MM.1S (cell line): ENCODE results near the gene RANBP6.

Experiments
- DNase-seq: peaks from one replicate; pipeline ENCODE4 v3.0.0-alpha.2; 2015
- H2AFZ ChIP-seq: fragments of 300-600 bp; sonication (generic); 2 replicates; pipeline ENCODE4 v1.6.0; 2016; ENCODE audit warnings: antibody characterized with exemption, low read length
- H3F3A ChIP-seq: fragments of 300-600 bp; sonication (generic); 2 replicates; pipeline ENCODE4 v1.6.1; 2016; ENCODE audit warnings: mild to moderate bottlenecking, antibody characterized with exemption, low read length, moderate library complexity, mixed read lengths; ENCODE audit not compliant: insufficient read depth
- H3K27ac ChIP-seq: fragments of 300-600 bp; sonication (generic); 2 replicates; pipeline ENCODE4 v1.5.1; 2016; ENCODE audit warnings: mild to moderate bottlenecking, low read length
- H3K27me3 ChIP-seq: fragments of 300-600 bp; sonication (generic); replicated peaks from 2 replicates; pipeline ENCODE4 v1.6.0; 2016; ENCODE audit warnings: low read length; ENCODE audit not compliant: insufficient read depth
- H3K36me3 ChIP-seq: fragments of 300-600 bp; sonication (generic); replicated peaks from 2 replicates; pipeline ENCODE4 v1.6.1; 2016; ENCODE audit warnings: mild to moderate bottlenecking, low read length, mixed read lengths; ENCODE audit not compliant: insufficient read depth
- H3K4me1 ChIP-seq: fragments of 300-600 bp; sonication (generic); 2 replicates; pipeline ENCODE4 v1.6.1; 2016; ENCODE audit warnings: low read length, mixed read lengths
- H3K4me2 ChIP-seq: fragments of 300-600 bp; sonication (generic); 2 replicates; pipeline ENCODE4 v1.6.0; 2016; ENCODE audit warnings: low read depth, low read length
- H3K4me3 ChIP-seq: fragments of 300-600 bp; sonication (generic); 2 replicates; pipeline ENCODE4 v1.5.1; 2016; ENCODE audit warnings: low read length, mixed read lengths
- H3K79me2 ChIP-seq: fragments of 300-600 bp; sonication (generic); 2 replicates; pipeline ENCODE4 v1.6.1; 2016; ENCODE audit warnings: mixed run types, low read length, mixed read lengths
- H3K9ac ChIP-seq: fragments of 300-600 bp; sonication (generic); 2 replicates; pipeline ENCODE4 v1.6.1; 2016; ENCODE audit warnings: low read length, mixed read lengths
- H3K9me2 ChIP-seq: fragments of 300-600 bp; sonication (generic); replicated peaks from 2 replicates; pipeline ENCODE4 v1.6.1; 2016; ENCODE audit warnings: mild to moderate bottlenecking, low read length, mixed read lengths; ENCODE audit not compliant: insufficient read depth
- H3K9me3 ChIP-seq: fragments of 300-600 bp; sonication (generic); replicated peaks from 2 replicates; pipeline ENCODE4 v1.6.1; 2016; ENCODE audit warnings: mild to moderate bottlenecking, low read length, mixed read lengths; ENCODE audit not compliant: insufficient read depth
- H4K20me1 ChIP-seq: fragments of 300-600 bp; sonication (generic); 2 replicates; pipeline ENCODE4 v1.6.1; 2016; ENCODE audit warnings: mild to moderate bottlenecking, low read length, moderate library complexity, mixed read lengths; ENCODE audit not compliant: insufficient read depth
- EZH2 ChIP-seq: fragments of 300-600 bp; sonication (generic); optimal IDR thresholded peaks from 2 replicates; pipeline ENCODE3; 2017; ENCODE audit warnings: low read depth, mild to moderate bottlenecking, antibody characterized with exemption, low read length, mixed read lengths
- EZH2phosphoT487 ChIP-seq: fragments of 300-600 bp; sonication (generic); IDR thresholded peaks from 2 replicates; pipeline ENCODE4 v1.6.1; 2018; ENCODE audit warnings: antibody characterized with exemption, low read length
- TF ChIP-seq, protein P1 (sequence below): fragments of 300-600 bp; sonication (generic); IDR thresholded peaks from 2 replicates; pipeline ENCODE4 v1.5.1; 2016; ENCODE audit warnings: antibody characterized with exemption, low read length, mixed read lengths

Gene RANBP6

DNA sequence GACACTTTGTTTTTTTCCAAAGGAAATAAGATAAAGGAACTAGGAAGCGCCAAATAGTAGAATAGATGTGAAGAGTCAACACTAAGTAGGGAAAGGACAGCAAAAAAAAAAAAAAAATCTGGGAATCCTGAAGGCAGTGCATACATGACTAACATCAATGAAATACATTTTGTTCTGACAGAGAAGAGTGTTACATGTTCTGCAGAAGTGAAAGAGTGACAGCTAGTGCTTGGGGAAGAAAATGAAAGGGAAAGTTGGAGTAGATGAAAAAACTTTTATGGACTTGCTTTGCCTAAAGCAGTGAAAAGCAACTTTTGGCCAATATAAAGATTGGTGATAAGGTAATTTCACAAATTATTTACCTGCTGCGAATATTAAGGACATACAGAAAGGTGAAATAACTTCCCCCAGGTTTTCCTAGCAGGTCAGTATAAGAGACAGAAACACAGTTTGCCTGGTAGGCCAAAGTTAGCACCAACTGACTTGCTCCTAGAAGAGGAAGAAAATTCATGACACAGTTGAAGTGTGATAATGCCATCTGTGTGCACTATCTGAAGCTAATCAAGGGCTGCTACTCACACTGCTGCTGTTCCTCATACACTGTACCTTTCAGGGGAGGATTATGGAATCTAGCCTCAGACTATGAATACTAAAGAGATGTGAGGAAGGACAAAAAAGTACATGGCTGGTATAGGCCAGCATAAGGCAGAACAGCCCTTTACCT, 38.6 kb downstream of the RANBP6 start:
- H3K79me2 ChIP-seq, result no peaks in the 10 kb centered on the region
- no peaks in the 10 kb centered on the region for H3K4me1 ChIP-seq
- H3K27ac ChIP-seq, result no peak overlapping the region
- H2AFZ ChIP-seq, result no peak overlapping the region
- no peaks in the 10 kb centered on the region for H4K20me1 ChIP-seq
- no peak overlapping the region for H3K9ac ChIP-seq
- H3K9me2 ChIP-seq, result no peaks in the 10 kb centered on the region
- no peaks in the 10 kb centered on the region for H3K36me3 ChIP-seq
- TF ChIP-seq EZH2 (no peak), EZH2phosphoT487 (no peak)
- TF ChIP-seq, protein P1, sequence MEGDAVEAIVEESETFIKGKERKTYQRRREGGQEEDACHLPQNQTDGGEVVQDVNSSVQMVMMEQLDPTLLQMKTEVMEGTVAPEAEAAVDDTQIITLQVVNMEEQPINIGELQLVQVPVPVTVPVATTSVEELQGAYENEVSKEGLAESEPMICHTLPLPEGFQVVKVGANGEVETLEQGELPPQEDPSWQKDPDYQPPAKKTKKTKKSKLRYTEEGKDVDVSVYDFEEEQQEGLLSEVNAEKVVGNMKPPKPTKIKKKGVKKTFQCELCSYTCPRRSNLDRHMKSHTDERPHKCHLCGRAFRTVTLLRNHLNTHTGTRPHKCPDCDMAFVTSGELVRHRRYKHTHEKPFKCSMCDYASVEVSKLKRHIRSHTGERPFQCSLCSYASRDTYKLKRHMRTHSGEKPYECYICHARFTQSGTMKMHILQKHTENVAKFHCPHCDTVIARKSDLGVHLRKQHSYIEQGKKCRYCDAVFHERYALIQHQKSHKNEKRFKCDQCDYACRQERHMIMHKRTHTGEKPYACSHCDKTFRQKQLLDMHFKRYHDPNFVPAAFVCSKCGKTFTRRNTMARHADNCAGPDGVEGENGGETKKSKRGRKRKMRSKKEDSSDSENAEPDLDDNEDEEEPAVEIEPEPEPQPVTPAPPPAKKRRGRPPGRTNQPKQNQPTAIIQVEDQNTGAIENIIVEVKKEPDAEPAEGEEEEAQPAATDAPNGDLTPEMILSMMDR, result peak; percentile 10; the same call in 1 of the 2 replicates
- no peaks in the 10 kb centered on the region for H3F3A ChIP-seq
- no peak overlapping the region for H3K4me2 ChIP-seq
- no peaks in the 10 kb centered on the region for H3K27me3 ChIP-seq
- peak; percentile 21 for DNase-seq
- no peaks in the 10 kb centered on the region for H3K9me3 ChIP-seq
- no peak overlapping the region for H3K4me3 ChIP-seq

DNA sequence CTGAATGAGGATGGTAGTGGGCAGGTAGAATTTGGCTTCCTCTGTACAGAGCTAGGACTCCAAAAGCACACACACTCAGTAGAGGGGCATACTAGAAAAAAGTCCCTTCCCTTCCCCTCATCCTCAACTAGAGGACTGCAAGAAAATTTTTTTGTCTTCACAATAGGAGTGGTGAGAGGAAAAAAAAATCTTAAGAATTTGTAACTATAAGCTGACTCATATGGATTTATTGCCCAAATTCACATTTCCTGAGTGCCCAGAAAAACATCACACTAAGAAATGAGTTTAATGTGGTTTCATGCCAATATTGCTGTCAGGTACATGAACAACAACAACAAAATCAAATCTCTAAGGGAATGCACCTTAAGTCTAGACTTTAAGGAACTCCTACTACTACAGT, 43.7 kb downstream of the RANBP6 start:
- Histone ChIP-seq H3K4me1 (no peaks in the 10 kb centered on the region), H3K9me2 (no peaks in the 10 kb centered on the region), H3K4me3 (no peak overlapping the region), H3F3A (no peaks in the 10 kb centered on the region), H2AFZ (no peak overlapping the region), H3K79me2 (no peaks in the 10 kb centered on the region), H3K9ac (no peak overlapping the region), H3K27ac (no peak overlapping the region), H3K27me3 (no peaks in the 10 kb centered on the region), H3K9me3 (no peaks in the 10 kb centered on the region), H3K36me3 (no peaks in the 10 kb centered on the region), H4K20me1 (no peaks in the 10 kb centered on the region), H3K4me2 (no peak overlapping the region)
- TF ChIP-seq EZH2 (no peak), EZH2phosphoT487 (no peak)
- TF ChIP-seq, protein P1, result no peak
- DNase-seq, result no peak
